Hematopoietic multipotent progenitor cell (in vitro differentiated cells): ENCODE results near the gene ICE2. TPM values are rescaled to one million over a fixed set of nuclear protein-coding genes. Genes with fewer than 3 reads are reported as not detected.
A peak's percentile ranks its signal among the peaks of the same experiment; 100 is the strongest.

Experiments used
- DNase-seq, 3 donors: peaks; one replicate each; pipeline ENCODE4 v3.0.0-alpha.2; 2011 to 2015; ENCODE audit warnings: low read depth in 2 of 3, low spot score in 2 of 3
- small RNA-seq: library from RNA; depleted of rRNA; stranded (forward); fragments of <200 nt; gene quantifications from one replicate; pipeline ENCODE3, GENCODE V24; 2012
- total RNA-seq: library from RNA; depleted of rRNA; stranded (reverse); fragments of >200 nt; gene quantifications from one replicate; pipeline ENCODE4 v1.2.3, GENCODE V29; 2012

Gene ICE2
- total RNA-seq, 1 donor: 28.0 TPM

DNA sequence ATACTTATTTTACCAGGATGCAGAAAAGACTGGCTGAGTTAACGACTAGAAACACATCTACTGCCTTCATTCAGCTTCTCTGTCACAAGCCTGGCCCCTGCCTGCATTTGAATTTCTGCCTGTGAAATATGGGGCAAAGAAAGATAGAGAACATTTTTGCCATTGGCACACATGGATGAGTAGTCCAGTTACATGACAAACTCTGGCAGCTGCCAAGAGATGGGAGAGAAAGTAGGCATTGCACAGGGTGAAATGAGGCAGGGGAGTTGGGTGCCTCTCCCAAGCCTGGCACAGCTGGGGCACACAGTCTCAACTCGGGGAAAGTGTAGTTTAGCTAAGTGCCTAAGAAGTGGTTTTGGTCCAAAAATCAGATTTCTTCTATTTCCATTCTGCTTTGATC is 105.2 kb downstream of the ICE2 start:
- DNase-seq: no peak

DNA sequence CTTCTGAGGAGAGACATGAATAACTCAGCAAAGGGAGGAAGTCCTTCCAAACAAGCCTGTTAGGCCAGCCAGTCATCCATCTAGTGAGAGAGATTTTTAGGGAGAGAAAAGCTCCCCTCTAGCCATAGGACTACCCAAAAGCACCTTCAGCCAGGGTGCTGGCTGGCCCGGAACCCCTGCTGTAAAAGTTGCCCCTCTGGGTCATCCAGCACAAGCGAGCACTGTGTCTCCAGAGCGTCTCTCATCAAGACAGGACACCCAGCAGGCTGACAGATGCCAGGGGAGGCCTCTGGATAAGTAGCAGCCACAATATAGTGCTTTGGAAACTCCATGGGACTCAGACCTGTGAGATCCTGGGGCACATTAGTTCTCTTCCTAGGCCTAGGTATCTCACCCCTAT is 105.6 kb downstream of the ICE2 start:
- DNase-seq: no peak

DNA sequence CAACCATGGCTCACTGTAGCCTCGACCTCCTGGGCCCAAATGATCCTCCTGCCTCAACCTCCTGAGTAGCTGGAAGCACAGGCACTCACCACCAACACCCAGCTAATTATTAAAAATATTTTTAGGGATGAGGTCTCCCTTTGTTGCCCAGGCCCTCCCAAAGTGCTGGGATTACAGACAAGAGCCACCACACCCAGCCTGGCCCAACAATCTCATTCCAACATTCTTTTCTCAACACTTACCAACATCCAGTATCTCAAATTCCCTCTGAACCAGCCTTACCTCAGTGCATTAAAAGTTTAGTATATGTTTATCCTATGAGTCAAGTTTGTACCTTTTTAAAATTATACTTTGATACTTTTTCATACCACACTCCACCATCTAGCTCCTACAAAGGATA is 106.2 kb downstream of the ICE2 start:
- no peak for DNase-seq

DNA sequence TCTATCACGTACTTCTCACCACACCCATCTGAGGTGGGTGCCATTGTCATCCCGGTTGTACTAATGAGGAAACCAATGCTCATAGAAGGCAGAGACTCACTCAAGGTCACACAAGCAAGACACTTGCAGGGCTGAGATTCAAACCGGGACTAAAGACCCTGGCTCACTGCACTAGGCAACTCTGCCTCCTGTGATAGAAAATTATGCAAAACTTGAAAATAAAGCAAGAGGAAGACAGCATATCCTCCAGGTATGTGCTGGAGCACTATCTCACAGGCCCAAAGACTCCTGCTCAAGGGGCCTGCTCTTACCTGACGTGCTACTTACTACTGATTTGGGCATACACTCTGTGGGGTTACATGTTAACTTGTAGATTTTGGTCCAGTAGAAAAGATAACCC is 106.7 kb downstream of the ICE2 start:
- no peak for DNase-seq

DNA sequence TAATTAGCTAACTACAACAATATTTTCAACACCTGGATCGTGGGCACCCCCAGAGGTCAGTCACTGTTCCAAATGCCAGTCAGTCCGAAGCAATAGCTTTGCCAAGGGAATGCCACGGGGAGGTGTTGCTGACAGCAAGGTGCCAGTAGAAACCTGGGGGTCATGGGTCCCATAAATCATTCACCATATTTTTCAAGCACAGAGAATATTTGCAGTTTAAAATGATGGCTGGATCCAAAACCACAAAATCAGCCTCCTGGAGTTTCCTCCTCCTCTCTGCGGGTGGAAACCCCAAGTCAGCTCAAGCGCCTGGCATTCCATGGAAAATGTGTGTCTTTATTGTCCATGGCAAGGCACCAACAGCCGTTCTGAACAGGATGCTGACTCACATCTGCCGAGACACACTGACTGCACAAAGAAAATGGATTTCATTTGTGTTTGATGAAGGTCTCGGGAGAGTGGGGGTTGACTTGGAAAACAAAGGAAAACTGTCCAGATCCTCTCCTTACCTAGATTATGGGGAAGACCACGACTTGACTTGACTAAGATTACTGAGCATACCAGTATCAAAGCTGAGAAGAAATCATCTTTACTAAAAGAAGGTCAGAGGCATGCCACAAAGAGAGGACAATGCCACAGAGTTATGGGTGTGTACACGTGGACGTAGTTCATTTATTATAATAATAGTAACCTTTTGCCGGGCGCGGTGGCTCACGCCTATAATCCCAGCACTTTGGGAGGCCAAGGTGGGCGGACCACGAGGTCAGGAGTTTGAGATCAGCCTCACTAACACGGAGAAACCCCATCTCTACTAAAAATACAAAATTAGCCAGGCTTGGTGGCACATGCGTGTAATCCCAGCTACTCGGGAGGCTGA is 107.5 kb downstream of the ICE2 start:
- DNase-seq: peak in 2 of 3 donors; percentile 9 to 65

DNA sequence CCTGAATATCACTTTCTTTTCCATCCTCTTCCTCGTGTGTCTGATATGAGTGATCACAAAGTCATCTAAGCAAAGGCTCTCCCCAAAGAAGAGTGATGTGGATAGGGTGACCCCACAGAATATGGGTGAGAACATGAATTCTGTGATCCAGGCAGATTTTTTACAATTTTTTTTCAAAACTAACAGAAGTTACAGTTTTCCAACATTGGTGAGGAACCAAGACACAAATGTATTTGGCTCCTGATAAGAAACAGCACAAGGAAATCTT is 108.1 kb downstream of the ICE2 start:
- no peak for DNase-seq

DNA sequence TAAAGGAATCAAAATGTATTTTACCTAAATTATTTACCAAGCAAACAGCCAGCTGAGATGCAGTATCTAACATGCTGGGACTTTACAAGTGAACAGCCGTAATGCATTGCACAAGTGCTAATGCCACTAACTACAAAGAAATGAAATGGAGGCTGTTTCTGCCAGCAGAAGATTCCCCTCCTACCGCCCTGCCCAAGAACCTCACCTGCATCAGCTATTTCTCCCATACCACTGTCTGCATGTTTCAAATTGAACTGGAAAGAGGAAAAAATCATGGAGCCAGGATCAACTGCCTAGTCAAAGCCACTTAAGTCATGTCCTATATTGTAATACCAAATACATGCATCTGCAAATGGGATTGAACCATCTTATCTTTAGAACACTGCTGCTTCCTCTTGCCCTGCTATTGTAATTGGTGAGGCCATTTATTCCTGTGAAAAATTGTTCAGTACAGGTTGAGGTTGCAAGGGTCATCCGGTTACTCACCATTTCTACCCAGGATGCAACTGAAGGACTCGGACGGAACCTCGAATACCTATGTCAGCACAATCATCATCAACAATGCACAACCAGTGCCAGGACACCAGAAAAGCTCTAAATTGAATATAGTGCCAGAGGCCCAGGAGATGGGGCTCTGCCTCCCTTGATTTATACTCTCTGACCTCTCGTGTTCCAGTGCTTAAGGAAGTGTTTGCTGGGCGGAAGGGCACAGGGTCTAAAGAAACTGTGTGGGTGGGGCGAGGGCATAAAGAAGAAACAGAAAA is 108.7 kb downstream of the ICE2 start:
- peak in 2 of 3 donors; percentile 8 to 48 for DNase-seq

DNA sequence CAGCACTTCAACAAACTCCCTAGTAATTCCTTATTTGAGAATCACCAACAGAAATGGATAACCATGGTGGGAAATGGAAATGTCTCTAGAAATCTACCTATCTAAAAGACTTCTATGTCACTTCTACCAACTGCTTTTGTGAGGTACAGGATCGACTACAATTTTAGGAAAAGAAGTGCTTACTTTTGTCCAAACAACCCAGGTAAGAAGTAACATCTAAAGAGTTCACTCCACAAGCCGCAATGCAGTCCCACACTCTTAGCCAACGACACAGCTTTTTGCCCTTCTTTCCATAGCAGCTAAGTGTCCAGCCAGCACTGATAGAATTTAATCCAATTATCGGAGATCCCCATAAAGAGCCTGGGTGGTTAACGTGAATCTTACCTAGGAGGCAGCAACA is 109.2 kb downstream of the ICE2 start:
- no peak for DNase-seq

Small RNA genes lying within 50 kb of the gene (small RNA-seq; reads per million reads assigned to genes)
- not detected for gene AC087385.3

Other genes starting within 250 kb of the ICE2 start
- gene ANXA2, start 81.2 kb downstream of the ICE2 start, total RNA-seq: 175 TPM